A549 (cell line): ENCODE results near the gene SEMA6B. TPM values are rescaled to one million over a fixed set of nuclear protein-coding genes. Genes with fewer than 3 reads are reported as not detected.

ENCODE experiments used
- ATAC-seq, 2 experiments: fragments of 200-7000 bp in 1 of 2; fragments of >200 bp in 1 of 2; cut with Nextera tagmentation in 1 of 2; cut with Tn5 transposase in 1 of 2; 3 replicates each; pipeline versions ENCODE4 v1.8.0 to v1.9.1; 2018 to 2020; ENCODE audit warnings: mild to moderate bottlenecking in 1 of 2, moderate library complexity in 1 of 2
- CTCF ChIA-PET: fragments of 300-600 bp; sonication (Branson Sonifier 250); formaldehyde crosslinking; extraction: SDS; loops from one replicate; lab custom pipeline; 2021; ENCODE audit warnings: antibody characterized with exemption, inconsistent platforms; lab: Yijun Ruan, JAX
- POLR2A ChIA-PET: fragments of 350-600 bp; formaldehyde crosslinking; extraction: SDS; loops from one replicate; lab custom pipeline; 2021; ENCODE audit warnings: antibody characterized with exemption, inconsistent platforms; lab: Yijun Ruan, JAX
- DNase-seq, 2 experiments: peaks; one replicate each; pipeline versions ENCODE4 v3.0.0 to v3.0.0-alpha.2; 2011 to 2016; ENCODE audit warnings: low read depth in 1 of 2, low spot score in 1 of 2
- FAIRE-seq: peaks from 2 replicates; lab custom pipeline; 2011; peaks lifted over from hg19 to GRCh38; lab: Jason Lieb, UNC
- H3K27ac ChIP-seq, 2 experiments: fragments of >200 bp; sonication (Bioruptor Twin); formaldehyde crosslinking; 3 replicates each; pipeline ENCODE4 v1.5.1; 2016 to 2017
- H3K4me1 ChIP-seq: fragments of >200 bp; sonication (Bioruptor Twin); formaldehyde crosslinking; 3 replicates; pipeline ENCODE4 v1.6.1; 2016
- H3K4me2 ChIP-seq: fragments of >200 bp; sonication (Bioruptor Twin); formaldehyde crosslinking; 3 replicates; pipeline ENCODE4 v1.6.1; 2016
- H3K4me3 ChIP-seq: fragments of >200 bp; sonication (Bioruptor Twin); formaldehyde crosslinking; 3 replicates; pipeline ENCODE4 v1.5.1; 2016
- H3K9me3 ChIP-seq: fragments of >200 bp; sonication (Bioruptor Twin); formaldehyde crosslinking; 3 replicates; pipeline ENCODE4 v1.6.1; 2016
- BHLHE40 ChIP-seq: IDR thresholded peaks from 2 replicates; pipeline ENCODE4 v1.6.1; 2012; ENCODE audit warnings: low read depth, low read length, inconsistent platforms
- CBX2 ChIP-seq: fragments of 200-600 bp; sonication (generic); IDR thresholded peaks from 2 replicates; pipeline ENCODE4 v1.6.1; 2016; ENCODE audit warnings: low read depth, mild to moderate bottlenecking, borderline replicate concordance
- CBX8 ChIP-seq: fragments of 200-600 bp; sonication (generic); IDR thresholded peaks from 2 replicates; pipeline ENCODE4 v1.6.1; 2016
- CEBPB ChIP-seq, 2 experiments: fragments of >200 bp in 1 of 2; sonication (Bioruptor Twin) in 1 of 2; formaldehyde crosslinking in 1 of 2; IDR thresholded peaks; 2 replicates each; pipeline ENCODE4 v1.6.1; 2012 to 2016
- CTCF ChIP-seq: fragments of >200 bp; sonication (Bioruptor Twin); formaldehyde crosslinking; IDR thresholded peaks from 3 replicates; pipeline ENCODE4 v1.5.1; 2016
- EHMT2 ChIP-seq: fragments of 200-600 bp; sonication (generic); IDR thresholded peaks from 2 replicates; pipeline ENCODE4 v1.6.1; 2016; ENCODE audit warnings: antibody characterized with exemption, low read depth, mild to moderate bottlenecking, moderate library complexity
- FOSB ChIP-seq: fragments of 250-450 bp; sonication (Bioruptor Pico); IDR thresholded peaks from 2 replicates; pipeline ENCODE4 v1.5.0; 2020; ENCODE audit warnings: mild to moderate bottlenecking, moderate library complexity
- FOSL2 ChIP-seq, 2 experiments: fragments of 450-650 bp in 1 of 2; fragments of >200 bp in 1 of 2; sonication (Bioruptor Twin) in 1 of 2; formaldehyde crosslinking; IDR thresholded peaks; 2 replicates each; pipeline versions ENCODE4 v1.5.0 to v1.6.1; 2016 to 2020; ENCODE audit warnings: mild to moderate bottlenecking in 1 of 2, moderate library complexity in 1 of 2
- FOXS1 ChIP-seq: fragments of 250-450 bp; sonication (Bioruptor Pico); IDR thresholded peaks from 2 replicates; pipeline ENCODE4 v1.5.0; 2020; ENCODE audit warnings: mild to moderate bottlenecking, moderate library complexity
- GATA3 ChIP-seq: IDR thresholded peaks from 2 replicates; pipeline ENCODE4 v1.6.1; 2012; ENCODE audit warnings: borderline replicate concordance
- HES2 ChIP-seq: fragments of >200 bp; sonication (Bioruptor Twin); formaldehyde crosslinking; IDR thresholded peaks from 2 replicates; pipeline ENCODE4 v1.6.1; 2016
- HOXA7 ChIP-seq: fragments of 250-450 bp; sonication (Bioruptor Pico); IDR thresholded peaks from 2 replicates; pipeline ENCODE4 v1.5.0; 2020; ENCODE audit warnings: mild to moderate bottlenecking, moderate library complexity
- HOXB13 ChIP-seq: fragments of 250-450 bp; sonication (Bioruptor Pico); IDR thresholded peaks from 2 replicates; pipeline ENCODE4 v1.5.0; 2020; ENCODE audit warnings: low read depth, mild to moderate bottlenecking, moderate library complexity
- JUNB ChIP-seq: fragments of >200 bp; sonication (Bioruptor Twin); formaldehyde crosslinking; IDR thresholded peaks from 2 replicates; pipeline ENCODE4 v1.6.1; 2016
- NPAS2 ChIP-seq: fragments of 250-450 bp; sonication (Bioruptor Pico); IDR thresholded peaks from 2 replicates; pipeline ENCODE4 v1.8.0; 2022; ENCODE audit warnings: mild to moderate bottlenecking, moderate library complexity, borderline replicate concordance
- PBX3 ChIP-seq: IDR thresholded peaks from 2 replicates; pipeline ENCODE4 v1.6.1; 2012
- POLR2AphosphoS2 ChIP-seq: conservative IDR thresholded peaks from 2 replicates; pipeline ENCODE4 v1.6.1; 2012; ENCODE audit warnings: low read length, improper control_type of control experiment, inconsistent platforms
- RAD21 ChIP-seq, 2 experiments: fragments of >200 bp in 1 of 2; sonication (Bioruptor Twin) in 1 of 2; formaldehyde crosslinking in 1 of 2; IDR thresholded peaks in 1 of 2; conservative IDR thresholded peaks in 1 of 2; 2 replicates in 1 of 2; 3 replicates in 1 of 2; pipeline ENCODE4 v1.6.1; 2012 to 2018; ENCODE audit warnings: inconsistent platforms in 1 of 2
- RFX5 ChIP-seq: fragments of 450-650 bp; IDR thresholded peaks from 2 replicates; pipeline ENCODE4 v1.7.1; 2014; ENCODE audit warnings: antibody characterized with exemption, mild to moderate bottlenecking, moderate library complexity
- RNF2 ChIP-seq: fragments of 200-600 bp; sonication (generic); IDR thresholded peaks from 2 replicates; pipeline ENCODE4 v1.6.1; 2016; ENCODE audit warnings: low read depth, mild to moderate bottlenecking, antibody characterized with exemption, moderate library complexity, borderline replicate concordance
- TFCP2L1 ChIP-seq: fragments of 250-450 bp; sonication (Bioruptor Pico); IDR thresholded peaks from 2 replicates; pipeline ENCODE4 v1.5.0; 2021; ENCODE audit warnings: mild to moderate bottlenecking
- ZNF302 ChIP-seq: fragments of 250-450 bp; sonication (Bioruptor Pico); IDR thresholded peaks from 2 replicates; pipeline ENCODE4 v1.9.0; 2021; ENCODE audit warnings: inconsistent platforms, mild to moderate bottlenecking, moderate library complexity
- ZSCAN20 ChIP-seq: fragments of 250-450 bp; sonication (Bioruptor Pico); IDR thresholded peaks from 2 replicates; pipeline ENCODE4 v1.8.0; 2022; ENCODE audit warnings: mild to moderate bottlenecking, moderate library complexity
- WGBS: methylation state at CpG from one replicate; pipeline ENCODE4 v1.1.6; 2017; ENCODE audit errors: missing lambda C conversion rate; 5-methylcytosine and 5-hydroxymethylcytosine counted together
- polyA plus RNA-seq, 4 experiments: library from polyadenylated mRNA; depleted of rRNA in 3 of 4; stranded (reverse); fragments of >200 nt; fragmentation: RNase III in 1 of 4; extraction: RNeasy Plus Mini Kit Qiagen cat#74134 plus additional on column Dnase treatment in 1 of 4; gene quantifications; 2 replicates in 3 of 4; 3 replicates in 1 of 4; pipeline ENCODE4 v1.2.3, GENCODE V29; 2011 to 2017
- TF ChIP-seq, protein P1 (sequence below): IDR thresholded peaks from 2 replicates; pipeline ENCODE4 v1.6.1; 2012; ENCODE audit warnings: low read depth, borderline replicate concordance

SEMA6B gene
- polyA plus RNA-seq, 2 of the 4 experiments (the other 2 are of a cell fraction): 5.7 to 9.0 TPM

GRCh38 chr19:4500841-4501591 lies 58.5 kb downstream of the SEMA6B start:
- no peak for TF ChIP-seq HOXA7 (CRISPR knock-in tag)
- no peak for TF ChIP-seq TFCP2L1 (CRISPR knock-in tag)
- TF ChIP-seq FOSL2 (IDR thresholded peaks at IDR 0.05): no peak
- TF ChIP-seq FOSL2 (CRISPR knock-in tag; IDR thresholded peaks at IDR 0.05): no peak
- 92% methylated on average over 13 of the region's 29 CpGs for WGBS
- Histone ChIP-seq H3K4me3 (no peak overlapping the region), H3K27ac (no peak overlapping the region), H3K9me3 (no peaks in the 10 kb centered on the region), H3K4me1 (no peaks in the 10 kb centered on the region), H3K4me2 (no peak overlapping the region)
- ChIA-PET POLR2A (no interaction called here), CTCF (interaction anchor here (1.6 kb wide), 1 partner anchor 24 kb away, joined by 4 read pairs; no protein-coding TSS in a partner anchor)
- DNase-seq (no peak), FAIRE-seq (no peak), ATAC-seq (no peak)

DNA sequence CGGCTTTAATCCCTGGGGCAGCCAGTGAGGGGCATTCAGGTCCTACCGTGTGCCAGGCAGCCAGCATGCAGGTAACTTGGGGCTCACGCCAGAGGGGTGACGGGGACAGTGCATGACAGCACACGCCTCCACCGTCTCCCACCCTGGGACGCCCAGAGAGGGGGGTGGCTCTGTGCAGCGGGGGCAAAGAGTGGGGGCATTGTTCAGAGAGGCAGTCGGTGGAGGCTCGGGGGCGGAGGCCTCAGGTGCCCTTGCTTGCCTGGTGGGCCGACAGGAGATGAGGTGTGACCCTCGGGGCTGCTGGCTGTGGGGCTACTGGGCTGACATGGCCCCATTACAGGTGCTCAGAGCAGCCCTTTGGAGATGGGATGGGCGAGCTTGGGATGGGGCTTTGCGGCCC lies 59.6 kb downstream of the SEMA6B start:
- ChIA-PET POLR2A (no interaction called here), CTCF (no interaction called here)
- Histone ChIP-seq H3K9me3 (no peaks in the 10 kb centered on the region), H3K4me1 (no peaks in the 10 kb centered on the region), H3K4me2 (no peak overlapping the region), H3K27ac (no peak overlapping the region), H3K4me3 (no peak overlapping the region)
- DNase-seq (no peak), ATAC-seq (no peak), FAIRE-seq (no peak)
- TF ChIP-seq CEBPB (IDR thresholded peaks at IDR 0.05) (no peak), HOXB13 (no peak), CBX8 (no peak), FOSB (CRISPR knock-in tag) (no peak), PBX3 (no peak), RFX5 (no peak), POLR2AphosphoS2 (no peak), GATA3 (no peak), RAD21 (conservative IDR thresholded peaks at IDR 0.05 in 1 of 2, IDR thresholded peaks at IDR 0.05 in 1 of 2) (no peak), CTCF (no peak), ZSCAN20 (no peak), NPAS2 (CRISPR knock-in tag) (no peak), HES2 (no peak)
- TF ChIP-seq, protein P1, sequence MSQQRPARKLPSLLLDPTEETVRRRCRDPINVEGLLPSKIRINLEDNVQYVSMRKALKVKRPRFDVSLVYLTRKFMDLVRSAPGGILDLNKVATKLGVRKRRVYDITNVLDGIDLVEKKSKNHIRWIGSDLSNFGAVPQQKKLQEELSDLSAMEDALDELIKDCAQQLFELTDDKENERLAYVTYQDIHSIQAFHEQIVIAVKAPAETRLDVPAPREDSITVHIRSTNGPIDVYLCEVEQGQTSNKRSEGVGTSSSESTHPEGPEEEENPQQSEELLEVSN: no peak
- 93% methylated on average over 10 of the region's 15 CpGs for WGBS

- H3K9me3 ChIP-seq: no peaks in the 10 kb centered on the region
- TF ChIP-seq HOXA7 (CRISPR knock-in tag) (no peak), ZNF302 (CRISPR knock-in tag) (no peak), BHLHE40 (no peak), JUNB (no peak), FOSB (CRISPR knock-in tag) (no peak), RNF2 (no peak), EHMT2 (no peak), FOXS1 (no peak), CBX2 (no peak), RFX5 (no peak), HOXB13 (no peak)
- no peak overlapping the region for H3K27ac ChIP-seq
- H3K4me2 ChIP-seq: no peak overlapping the region
- ChIA-PET CTCF (no interaction called here), POLR2A (no interaction called here)
- DNase-seq (no peak), FAIRE-seq (no peak), ATAC-seq (no peak)
- H3K4me1 ChIP-seq: no peaks in the 10 kb centered on the region
- 96% methylated on average over 18 of the region's 23 CpGs for WGBS
- no peak overlapping the region for H3K4me3 ChIP-seq
These were observed 60.2 kb downstream of the SEMA6B start for GRCh38 chr19:4499318-4499717.
